Ishikawa (cell line): ENCODE results near the gene RNF152.

Source experiments
- CEBPB ChIP-seq: IDR thresholded peaks from 2 replicates; pipeline ENCODE4 v1.6.1; 2012
- CREB1 ChIP-seq: IDR thresholded peaks from 2 replicates; pipeline ENCODE4 v1.6.1; 2012; ENCODE audit warnings: low read depth
- EGR1 ChIP-seq: IDR thresholded peaks from 2 replicates; pipeline ENCODE4 v1.6.1; 2012
- FOXM1 ChIP-seq: IDR thresholded peaks from 2 replicates; pipeline ENCODE4 v1.6.1; 2012; ENCODE audit warnings: low read depth, borderline replicate concordance
- RAD21 ChIP-seq: IDR thresholded peaks from 2 replicates; pipeline ENCODE4 v1.6.1; 2012; ENCODE audit warnings: low read depth
- REST ChIP-seq: IDR thresholded peaks from 2 replicates; pipeline ENCODE4 v1.6.1; 2012; ENCODE audit warnings: low read depth, mild to moderate bottlenecking
- USF1 ChIP-seq: IDR thresholded peaks from 2 replicates; pipeline ENCODE4 v1.6.1; 2012
- YY1 ChIP-seq: IDR thresholded peaks from 2 replicates; pipeline ENCODE4 v1.6.1; 2012; ENCODE audit warnings: low read depth
- ZBTB7A ChIP-seq: IDR thresholded peaks from 2 replicates; pipeline ENCODE4 v1.6.1; 2012; ENCODE audit warnings: low read depth

GRCh38 chr18:61850756-61851155, 42.1 kb downstream of the RNF152 start:
- TF ChIP-seq ZBTB7A (no peak), REST (no peak), YY1 (no peak), EGR1 (no peak), CEBPB (no peak), RAD21 (no peak), CREB1 (no peak), FOXM1 (no peak), USF1 (no peak)
